Activated CD4-positive, alpha-beta memory T cell treated with anti-CD3 and anti-CD28 coated beads for 36 hours (primary cell): ENCODE results near the gene RBMS1. TPM values are rescaled to one million over a fixed set of nuclear protein-coding genes. Genes with fewer than 3 reads are reported as not detected.

Experiments
- CTCF ChIA-PET: fragments of 350-600 bp; sonication (Branson Sonifier 250); formaldehyde crosslinking; loops from one replicate; lab custom pipeline; 2021; ENCODE audit warnings: antibody characterized with exemption, inconsistent platforms; lab: Charles Lee
- POLR2A ChIA-PET: fragments of 350-600 bp; sonication (Branson Sonifier 250); formaldehyde crosslinking; loops from one replicate; lab custom pipeline; 2021; ENCODE audit warnings: antibody characterized with exemption; lab: Charles Lee
- DNase-seq: peaks from one replicate; pipeline ENCODE4 v3.0.0-alpha.2; 2020
- H3K27ac Mint-ChIP-seq: one replicate; pipeline ENCODE4 v1.8.0; 2021; ENCODE audit warnings: mixed read lengths
- H3K27me3 Mint-ChIP-seq: one replicate; pipeline ENCODE4 v1.8.0; 2021; ENCODE audit warnings: mixed read lengths
- H3K36me3 Mint-ChIP-seq: one replicate; pipeline ENCODE4 v1.8.0; 2021; ENCODE audit warnings: mixed read lengths
- H3K4me1 Mint-ChIP-seq: one replicate; pipeline ENCODE4 v1.8.0; 2021; ENCODE audit warnings: low read depth, mixed read lengths
- H3K4me3 Mint-ChIP-seq: one replicate; pipeline ENCODE4 v1.8.0; 2021; ENCODE audit warnings: mild to moderate bottlenecking, mixed read lengths
- H3K9me3 Mint-ChIP-seq: one replicate; pipeline ENCODE4 v1.8.0; 2021; ENCODE audit warnings: mixed read lengths
- intact Hi-C: fragments of 100-400 bp; cut with micrococcal nuclease; formaldehyde crosslinking; loops from one replicate; pipeline ENCODE4 v1.15.1; 2023
- total RNA-seq, 2 experiments: library from RNA; stranded (reverse); gene quantifications; one replicate each; pipeline ENCODE4 v1.2.3, GENCODE V29; 2021

RBMS1 gene, protein sequence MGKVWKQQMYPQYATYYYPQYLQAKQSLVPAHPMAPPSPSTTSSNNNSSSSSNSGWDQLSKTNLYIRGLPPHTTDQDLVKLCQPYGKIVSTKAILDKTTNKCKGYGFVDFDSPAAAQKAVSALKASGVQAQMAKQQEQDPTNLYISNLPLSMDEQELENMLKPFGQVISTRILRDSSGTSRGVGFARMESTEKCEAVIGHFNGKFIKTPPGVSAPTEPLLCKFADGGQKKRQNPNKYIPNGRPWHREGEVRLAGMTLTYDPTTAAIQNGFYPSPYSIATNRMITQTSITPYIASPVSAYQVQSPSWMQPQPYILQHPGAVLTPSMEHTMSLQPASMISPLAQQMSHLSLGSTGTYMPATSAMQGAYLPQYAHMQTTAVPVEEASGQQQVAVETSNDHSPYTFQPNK
- 10 to 100 TPM; 37.9 to 40.0 TPM for total RNA-seq

DNA sequence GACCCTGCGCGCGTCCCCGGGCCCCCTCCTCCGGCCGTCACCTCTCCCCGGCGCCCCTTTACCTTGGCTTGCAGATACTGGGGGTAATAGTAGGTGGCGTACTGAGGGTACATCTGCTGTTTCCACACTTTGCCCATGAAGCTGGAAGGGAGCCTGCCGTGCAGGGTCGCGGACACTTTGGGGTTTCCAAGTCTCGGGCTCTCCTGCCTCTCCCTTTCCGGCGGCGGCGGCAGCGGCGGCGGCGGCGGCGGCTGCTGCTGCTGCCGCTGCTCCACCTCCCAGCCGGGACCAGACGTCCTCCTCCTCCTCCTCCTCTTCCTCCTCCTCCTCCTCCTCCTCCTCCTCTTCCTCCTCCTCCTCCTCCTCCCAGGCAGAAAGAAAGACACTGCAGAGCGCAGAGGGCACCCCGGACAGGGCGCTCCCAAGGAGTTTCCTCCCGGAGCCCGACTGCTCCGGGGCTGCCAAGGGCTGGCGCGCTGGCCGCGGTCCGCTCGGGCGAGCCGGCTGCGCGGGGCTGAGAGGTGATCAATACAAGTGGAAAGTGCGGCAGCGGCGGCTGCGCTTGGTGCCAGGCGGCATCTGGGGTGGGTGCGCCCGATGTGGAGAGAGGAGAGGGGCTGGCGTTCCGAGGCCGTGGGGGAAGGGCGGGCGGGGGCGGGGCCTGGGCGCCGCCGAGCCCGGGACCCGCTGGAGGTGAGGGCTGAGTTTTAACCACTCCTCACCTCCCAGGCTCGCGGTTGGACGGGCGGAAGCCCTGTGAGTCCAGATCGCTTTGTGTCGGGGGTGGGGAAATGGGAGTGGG lies at the start of gene RBMS1:
Gene RBMS1, minus strand, starts transcription at position 581 of the 802 bp plus-strand sequence. Its CDS starts 444 bp downstream, at position 137.
- POLR2A ChIA-PET = no interaction called here

DNA sequence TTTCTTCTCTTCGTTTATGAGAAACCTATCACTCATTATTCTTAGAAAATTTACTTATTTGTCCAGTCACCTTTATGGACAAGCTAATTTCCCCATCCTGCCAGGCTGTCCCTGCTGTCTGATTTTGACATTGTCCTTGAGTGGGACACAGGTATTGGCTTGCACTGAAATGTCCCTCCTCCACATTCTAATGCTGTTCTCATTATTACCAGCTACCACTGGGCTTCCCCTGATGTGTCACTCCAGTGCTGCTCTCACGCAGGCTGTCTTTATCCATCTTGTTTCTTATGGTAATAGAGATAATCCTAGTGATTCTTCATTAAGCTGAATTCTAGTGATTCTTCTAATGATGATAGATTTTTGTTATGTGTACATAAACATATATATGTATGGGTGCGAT lies 48.1 kb upstream of the RBMS1 start:
- H3K36me3 Mint-ChIP-seq = no peaks in the 10 kb centered on the region
- no peak for DNase-seq
- intact Hi-C loops = no loop called here
- H3K4me3 Mint-ChIP-seq = no peak overlapping the region
- H3K27ac Mint-ChIP-seq = no peak overlapping the region
- no peaks in the 10 kb centered on the region for H3K27me3 Mint-ChIP-seq
- ChIA-PET CTCF (no interaction called here), POLR2A (no interaction called here)
- no peaks in the 10 kb centered on the region for H3K9me3 Mint-ChIP-seq
- no peaks in the 10 kb centered on the region for H3K4me1 Mint-ChIP-seq

More for the DNA sequence above, at the start of gene RBMS1:
- no peaks in the 10 kb centered on the region for H3K27me3 Mint-ChIP-seq
- H3K4me1 Mint-ChIP-seq = peaks cover 36% of the 10 kb centered on the region
- peaks cover 2% of the 10 kb centered on the region for H3K36me3 Mint-ChIP-seq
- CTCF ChIA-PET = interaction anchor here (0.6 to 0.8 kb wide), 2 partner anchors 65 to 169 kb away, joined by 3 to 4 read pairs; no protein-coding TSS in a partner anchor
- peak within 1 kb of the TSS; percentile 95 for H3K4me3 Mint-ChIP-seq
- intact Hi-C loops = loop anchor here (1.0 to 10.0 kb wide), 7 partner anchors 23 to 674 kb away; partner anchors contain the start of gene LY75
- H3K27ac Mint-ChIP-seq = peak within 1 kb of the TSS; percentile 93
- peak; percentile 59 for DNase-seq
- H3K9me3 Mint-ChIP-seq = no peaks in the 10 kb centered on the region

DNA sequence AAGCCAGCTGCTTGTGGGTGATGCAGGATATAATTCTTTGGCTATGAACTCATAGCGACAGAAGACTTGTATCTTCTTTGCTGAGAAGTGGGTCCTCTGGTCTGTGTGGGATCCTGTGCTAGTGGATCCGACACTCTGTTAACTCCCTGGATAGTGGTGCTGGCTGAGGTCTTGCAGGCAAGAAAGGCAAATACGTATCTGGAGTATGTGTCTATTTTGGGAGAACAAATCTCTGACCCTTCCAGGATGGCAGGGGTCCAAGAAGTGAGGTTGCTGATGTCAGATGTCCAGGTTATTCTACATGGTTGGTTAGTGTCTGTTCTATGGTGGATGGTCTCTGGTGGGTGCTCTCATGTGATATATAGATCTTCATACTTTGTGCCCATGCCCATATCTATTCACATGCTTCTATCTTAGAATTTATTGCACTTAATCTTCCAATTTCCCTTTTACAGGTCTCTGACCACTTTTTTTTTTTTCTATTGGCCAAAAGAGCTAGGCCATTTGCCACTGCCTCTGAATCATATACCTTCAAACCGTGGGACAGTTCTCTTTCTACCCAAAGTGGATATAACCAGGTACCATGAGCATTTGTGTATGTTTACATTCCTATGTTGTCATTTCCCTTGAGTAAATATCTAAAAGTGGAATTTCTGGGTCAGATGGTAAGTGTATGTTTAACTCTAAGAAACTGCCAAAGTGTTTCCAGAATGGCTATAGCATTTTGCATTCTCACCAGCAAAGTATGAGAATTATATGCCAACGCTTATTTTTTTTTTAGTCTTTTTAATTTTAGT lies 45.1 kb upstream of the RBMS1 start:
- Mint-ChIP-seq H3K36me3 (no peaks in the 10 kb centered on the region), H3K4me3 (no peak overlapping the region), H3K27me3 (no peaks in the 10 kb centered on the region), H3K9me3 (no peaks in the 10 kb centered on the region), H3K4me1 (no peaks in the 10 kb centered on the region), H3K27ac (no peak overlapping the region)
- POLR2A ChIA-PET = no interaction called here
- no peak for DNase-seq
- intact Hi-C loops = no loop called here
- CTCF ChIA-PET = no interaction called here

DNA sequence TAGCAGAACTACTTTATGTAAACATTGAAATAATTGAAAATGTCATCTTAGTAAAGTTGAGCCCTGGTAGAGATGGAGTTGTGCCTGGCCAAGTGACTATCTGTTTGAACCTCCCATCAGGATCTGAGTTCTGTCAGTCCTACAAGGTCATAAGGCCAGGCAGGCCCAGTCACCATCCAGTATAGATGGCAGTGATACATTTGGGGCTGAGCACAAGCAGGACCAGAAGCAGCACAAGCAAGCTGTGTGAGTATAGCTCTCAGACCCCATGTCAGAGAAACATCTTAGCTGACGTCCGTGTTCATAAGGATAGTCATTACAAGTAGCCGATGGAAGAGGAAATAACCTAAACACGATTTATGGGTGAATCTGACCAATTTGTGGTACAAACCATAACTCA lies 44.5 kb upstream of the RBMS1 start:
- no peak for DNase-seq
- no peaks in the 10 kb centered on the region for H3K27me3 Mint-ChIP-seq
- intact Hi-C loops = no loop called here
- H3K27ac Mint-ChIP-seq = no peak overlapping the region
- no peak overlapping the region for H3K4me3 Mint-ChIP-seq
- H3K4me1 Mint-ChIP-seq = no peaks in the 10 kb centered on the region
- ChIA-PET POLR2A (no interaction called here), CTCF (no interaction called here)
- H3K36me3 Mint-ChIP-seq = no peaks in the 10 kb centered on the region
- H3K9me3 Mint-ChIP-seq = no peaks in the 10 kb centered on the region

DNA sequence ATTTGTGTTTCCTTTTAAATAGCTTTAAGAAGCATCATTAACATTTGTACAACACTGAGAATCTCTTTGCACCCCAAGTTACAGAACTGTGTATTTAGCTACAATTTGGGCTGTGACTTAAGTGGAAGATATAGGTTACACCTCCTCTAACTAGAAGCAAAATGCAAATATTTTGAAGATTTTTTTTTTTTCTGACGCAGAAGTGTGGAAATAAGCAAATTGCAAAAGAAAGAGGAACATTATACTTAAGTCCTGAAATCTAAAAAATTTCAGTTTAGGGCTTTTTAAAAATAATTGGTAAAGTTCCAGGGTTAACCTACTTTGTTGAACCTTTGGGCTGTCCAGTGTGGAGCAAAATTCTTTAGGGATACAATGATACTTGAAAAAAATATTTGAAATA lies 41.4 kb upstream of the RBMS1 start:
- CTCF ChIA-PET = no interaction called here
- H3K27ac Mint-ChIP-seq = no peak overlapping the region
- intact Hi-C loops = no loop called here

DNA sequence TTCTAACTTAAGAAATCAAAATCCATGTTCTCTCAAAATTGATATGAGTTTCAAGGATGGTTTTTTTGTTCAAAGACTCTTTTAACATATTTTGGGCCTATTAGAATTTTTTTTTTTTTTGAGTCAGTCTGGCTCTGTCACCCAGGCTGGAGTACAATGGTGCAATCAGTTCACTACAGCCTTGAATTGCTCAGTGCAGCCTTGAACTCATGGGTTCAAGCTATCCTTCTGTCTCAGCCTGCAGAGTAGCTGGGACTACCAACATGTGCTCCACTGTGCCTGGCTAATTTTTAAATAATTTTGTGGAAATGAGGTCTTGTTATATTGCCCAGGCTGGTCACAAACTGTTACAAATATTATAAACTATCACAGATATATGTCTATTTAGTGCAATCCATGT lies 40.6 kb upstream of the RBMS1 start:
- CTCF ChIA-PET = no interaction called here
- no peaks in the 10 kb centered on the region for H3K4me1 Mint-ChIP-seq
- H3K9me3 Mint-ChIP-seq = no peaks in the 10 kb centered on the region
- no peak overlapping the region for H3K4me3 Mint-ChIP-seq
- intact Hi-C loops = no loop called here
- H3K27ac Mint-ChIP-seq = no peak overlapping the region
- H3K36me3 Mint-ChIP-seq = no peaks in the 10 kb centered on the region
- no peak for DNase-seq
- no peaks in the 10 kb centered on the region for H3K27me3 Mint-ChIP-seq
- POLR2A ChIA-PET = no interaction called here

More for the DNA sequence above, 41.4 kb upstream of the RBMS1 start:
- Mint-ChIP-seq H3K4me3 (no peak overlapping the region), H3K27me3 (no peaks in the 10 kb centered on the region), H3K36me3 (no peaks in the 10 kb centered on the region), H3K4me1 (no peaks in the 10 kb centered on the region), H3K9me3 (no peaks in the 10 kb centered on the region)
- DNase-seq = no peak
- POLR2A ChIA-PET = no interaction called here

DNA sequence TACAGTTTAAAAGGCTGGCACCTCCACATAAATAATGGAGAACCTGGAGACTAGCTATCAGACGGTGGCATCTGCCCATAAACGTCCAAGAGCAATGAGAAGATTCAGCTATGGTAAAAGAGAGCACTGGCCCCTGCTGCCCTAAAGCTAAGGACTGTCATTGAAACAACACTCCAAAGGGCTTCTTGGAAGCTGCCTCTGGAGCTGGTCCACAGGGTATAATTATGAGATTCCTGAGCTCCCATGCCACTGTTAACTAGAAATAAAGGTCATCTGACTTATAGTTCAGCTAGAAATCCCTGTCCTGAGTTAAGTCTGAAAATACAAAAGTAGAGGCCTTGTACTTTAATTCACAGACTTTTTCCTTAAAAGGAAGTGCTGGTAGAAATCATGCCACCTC lies 39.9 kb upstream of the RBMS1 start:
- Mint-ChIP-seq H3K27ac (no peak overlapping the region), H3K9me3 (no peaks in the 10 kb centered on the region), H3K36me3 (no peaks in the 10 kb centered on the region), H3K4me3 (no peak overlapping the region), H3K4me1 (no peaks in the 10 kb centered on the region), H3K27me3 (no peaks in the 10 kb centered on the region)
- CTCF ChIA-PET = no interaction called here
- DNase-seq = no peak
- POLR2A ChIA-PET = no interaction called here
- intact Hi-C loops = no loop called here

DNA sequence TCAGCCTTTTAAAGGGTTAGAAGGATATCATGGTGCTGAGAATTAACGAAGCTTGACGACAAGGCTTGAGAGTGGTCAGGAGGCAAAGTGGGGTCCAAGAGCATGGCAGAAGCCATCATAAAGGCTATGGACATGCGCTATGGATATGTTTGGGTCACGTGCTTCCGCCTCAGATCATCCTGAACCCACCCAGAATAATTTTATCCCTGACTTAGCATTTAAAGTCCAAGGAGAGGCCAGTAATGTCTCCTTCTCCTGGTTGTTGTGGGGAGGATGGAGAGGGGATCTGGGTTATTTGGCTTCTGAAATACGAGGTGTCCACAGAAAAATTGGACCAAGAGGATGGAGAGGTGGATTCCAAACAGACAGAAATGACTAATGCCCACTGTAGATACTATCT lies 38.8 kb upstream of the RBMS1 start:
- no peaks in the 10 kb centered on the region for H3K27me3 Mint-ChIP-seq
- no peak overlapping the region for H3K27ac Mint-ChIP-seq
- POLR2A ChIA-PET = no interaction called here
- CTCF ChIA-PET = no interaction called here
- intact Hi-C loops = no loop called here
- no peak overlapping the region for H3K4me3 Mint-ChIP-seq
- H3K36me3 Mint-ChIP-seq = no peaks in the 10 kb centered on the region
- H3K9me3 Mint-ChIP-seq = no peaks in the 10 kb centered on the region
- no peaks in the 10 kb centered on the region for H3K4me1 Mint-ChIP-seq
- no peak for DNase-seq

DNA sequence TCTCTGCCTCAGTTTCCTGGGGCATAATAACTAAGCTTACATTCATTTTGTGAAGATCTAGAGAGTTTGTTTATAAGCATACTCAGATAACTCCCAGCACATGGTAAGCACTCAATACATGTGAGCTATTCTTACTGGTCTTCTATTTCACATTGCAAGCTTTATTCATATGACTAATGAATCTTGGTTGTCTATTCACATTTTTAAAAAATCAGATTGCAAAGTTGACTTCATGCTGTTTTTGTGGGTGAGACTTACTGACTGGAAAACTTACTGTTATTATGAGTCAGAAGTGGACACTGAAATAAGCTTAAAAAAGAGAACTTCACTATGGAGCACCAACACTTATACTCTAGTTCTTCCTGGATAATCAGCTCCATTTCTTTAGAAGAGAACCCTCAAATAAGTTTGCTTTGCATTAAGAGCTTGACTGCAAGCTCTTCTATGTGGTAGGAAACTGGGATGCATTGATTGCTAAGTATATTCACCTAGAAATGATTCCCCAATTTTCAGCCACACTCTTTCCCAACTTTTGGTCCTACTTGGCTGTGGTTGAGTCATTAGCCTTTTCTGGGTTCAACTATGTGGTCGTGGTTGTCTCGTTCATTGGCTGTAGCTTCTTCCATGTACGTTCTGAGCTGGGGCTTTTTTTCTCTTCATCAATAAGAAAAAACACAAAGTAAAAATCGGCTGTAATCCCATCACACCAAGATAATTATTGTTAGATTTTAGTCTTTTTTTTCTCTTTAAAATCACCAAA lies 29.5 kb upstream of the RBMS1 start:
- H3K4me3 Mint-ChIP-seq = no peak overlapping the region
- CTCF ChIA-PET = no interaction called here
- H3K36me3 Mint-ChIP-seq = no peaks in the 10 kb centered on the region
- H3K27me3 Mint-ChIP-seq = no peaks in the 10 kb centered on the region
- POLR2A ChIA-PET = interaction anchor here (0.9 kb wide), 1 partner anchor 199 kb away, joined by 3 read pairs; no protein-coding TSS in a partner anchor
- peaks cover 6% of the 10 kb centered on the region for H3K9me3 Mint-ChIP-seq
- H3K27ac Mint-ChIP-seq = no peak overlapping the region
- intact Hi-C loops = no loop called here
- no peak for DNase-seq
- no peaks in the 10 kb centered on the region for H3K4me1 Mint-ChIP-seq

DNA sequence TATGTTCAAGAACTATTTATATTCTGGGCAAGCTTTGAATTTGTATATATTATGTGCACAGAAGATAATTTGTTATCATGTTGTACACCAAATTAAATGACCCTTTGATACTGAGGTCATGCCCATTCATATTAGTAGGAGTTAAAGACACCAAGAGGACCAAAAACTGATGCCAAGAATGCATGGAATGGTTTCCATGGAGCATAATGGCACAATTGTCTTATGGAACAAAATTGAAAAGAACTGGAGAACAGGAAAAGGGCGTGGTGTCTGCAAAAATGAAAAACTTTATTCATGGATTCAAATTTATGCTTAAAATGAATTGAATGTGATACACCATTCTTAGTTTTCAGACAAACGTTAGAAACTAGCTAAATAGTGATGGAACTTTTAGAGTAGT lies 24.1 kb upstream of the RBMS1 start:
- intact Hi-C loops = loop anchor here (2.0 to 5.0 kb wide), 3 partner anchors 23 to 295 kb away; no protein-coding TSS in a partner anchor
- DNase-seq = no peak
- H3K9me3 Mint-ChIP-seq = no peaks in the 10 kb centered on the region
- peaks cover 26% of the 10 kb centered on the region for H3K4me1 Mint-ChIP-seq
- ChIA-PET POLR2A (no interaction called here), CTCF (no interaction called here)
- no peak overlapping the region for H3K4me3 Mint-ChIP-seq
- no peaks in the 10 kb centered on the region for H3K36me3 Mint-ChIP-seq
- no peaks in the 10 kb centered on the region for H3K27me3 Mint-ChIP-seq
- no peak overlapping the region for H3K27ac Mint-ChIP-seq
